Stimulated activated naive CD4-positive, alpha-beta T cell (primary cell): ENCODE measurements around the gene LDLRAD4.

Source experiments
- DNase-seq, 6 experiments: peaks; one replicate each; lab custom pipeline; 2025; lab: John Stamatoyannopoulos, UW

The LDLRAD4 gene

GRCh38 chr18:13218368-13218991 is at the start of gene LDLRAD4:
TSS of gene LDLRAD4 (plus strand) at chr18:13218760.
- DNase-seq: peak; percentile 41 to 59 (median 52)

GRCh38 chr18:13173578-13174145 is 44.9 kb upstream of the LDLRAD4 start:
- no peak for DNase-seq

GRCh38 chr18:13175266-13175665 is 43.3 kb upstream of the LDLRAD4 start:
- DNase-seq: no peak

- DNase-seq: no peak
Observed at GRCh38 chr18:13175754-13176210, 42.8 kb upstream of the LDLRAD4 start.

GRCh38 chr18:13176847-13177246 is 41.7 kb upstream of the LDLRAD4 start:
- DNase-seq: no peak

GRCh38 chr18:13178197-13178596 is 40.4 kb upstream of the LDLRAD4 start:
- no peak for DNase-seq

- no peak for DNase-seq
Observed at GRCh38 chr18:13178976-13179375, 39.6 kb upstream of the LDLRAD4 start.

- DNase-seq: no peak
Observed at GRCh38 chr18:13179566-13180113, 38.9 kb upstream of the LDLRAD4 start.

GRCh38 chr18:13180614-13181375 is 37.8 kb upstream of the LDLRAD4 start:
- no peak for DNase-seq

GRCh38 chr18:13181765-13182164 is 36.8 kb upstream of the LDLRAD4 start:
- DNase-seq: no peak

- no peak for DNase-seq
Observed at GRCh38 chr18:13183359-13183758, 35.2 kb upstream of the LDLRAD4 start.

- no peak for DNase-seq
Observed at GRCh38 chr18:13183790-13184189, 34.8 kb upstream of the LDLRAD4 start.

GRCh38 chr18:13184396-13184795 is 34.2 kb upstream of the LDLRAD4 start:
- no peak for DNase-seq

GRCh38 chr18:13185675-13186198 is 32.8 kb upstream of the LDLRAD4 start:
- DNase-seq: no peak

- DNase-seq: no peak
Observed at GRCh38 chr18:13186687-13187086, 31.9 kb upstream of the LDLRAD4 start.

GRCh38 chr18:13187498-13187897 is 31.1 kb upstream of the LDLRAD4 start:
- no peak for DNase-seq

- no peak for DNase-seq
Observed at GRCh38 chr18:13191031-13191430, 27.5 kb upstream of the LDLRAD4 start.

- DNase-seq: no peak
Observed at GRCh38 chr18:13191779-13192178, 26.8 kb upstream of the LDLRAD4 start.

GRCh38 chr18:13192970-13193369 is 25.6 kb upstream of the LDLRAD4 start:
- no peak for DNase-seq

- no peak for DNase-seq
Observed at GRCh38 chr18:13194239-13194638, 24.3 kb upstream of the LDLRAD4 start.

- DNase-seq: no peak
Observed at GRCh38 chr18:13198701-13199100, 19.9 kb upstream of the LDLRAD4 start.

- DNase-seq: no peak
Observed at GRCh38 chr18:13199169-13199568, 19.4 kb upstream of the LDLRAD4 start.

GRCh38 chr18:13201292-13201691 is 17.3 kb upstream of the LDLRAD4 start:
- DNase-seq: no peak
